ENCODE results near the gene SETD3.

SETD3 gene

GRCh38 chr14:99418242-99418641, 62.4 kb downstream of the SETD3 start:
- no peak for DNase-seq

GRCh38 chr14:99416909-99417308, 63.8 kb downstream of the SETD3 start:
- DNase-seq: no peak

- peak; percentile 57 for DNase-seq
These were observed 65.0 kb downstream of the SETD3 start for GRCh38 chr14:99415496-99416281.

GRCh38 chr14:99413911-99414310, 66.7 kb downstream of the SETD3 start:
- DNase-seq: no peak

- DNase-seq: no peak
These were observed 67.5 kb downstream of the SETD3 start for GRCh38 chr14:99413172-99413571.

GRCh38 chr14:99412117-99413061, 68.3 kb downstream of the SETD3 start:
- no peak for DNase-seq

- no peak for DNase-seq
These were observed 70.6 kb downstream of the SETD3 start for GRCh38 chr14:99410019-99410418.

GRCh38 chr14:99408971-99409289, 71.7 kb downstream of the SETD3 start:
- DNase-seq: no peak

- DNase-seq: no peak
These were observed 72.2 kb downstream of the SETD3 start for GRCh38 chr14:99408286-99408970.

- no peak for DNase-seq
These were observed 73.2 kb downstream of the SETD3 start for GRCh38 chr14:99407416-99407815.

- no peak for DNase-seq
These were observed 77.7 kb downstream of the SETD3 start for GRCh38 chr14:99402950-99403349.

- no peak for DNase-seq
These were observed 78.4 kb downstream of the SETD3 start for GRCh38 chr14:99402285-99402648.

GRCh38 chr14:99401621-99402284, 78.9 kb downstream of the SETD3 start:
- no peak for DNase-seq

- DNase-seq: no peak
These were observed 79.4 kb downstream of the SETD3 start for GRCh38 chr14:99401211-99401610.

- DNase-seq: no peak
These were observed 83.0 kb downstream of the SETD3 start for GRCh38 chr14:99397698-99398097.

- DNase-seq: no peak
These were observed 84.6 kb downstream of the SETD3 start for GRCh38 chr14:99395909-99396530.

GRCh38 chr14:99394602-99395156, 86.0 kb downstream of the SETD3 start:
- no peak for DNase-seq

GRCh38 chr14:99393059-99393655, 87.5 kb downstream of the SETD3 start:
- no peak for DNase-seq

GRCh38 chr14:99391671-99392070, 89.0 kb downstream of the SETD3 start:
- DNase-seq: no peak

GRCh38 chr14:99389174-99389826, 91.4 kb downstream of the SETD3 start:
- DNase-seq: no peak

- no peak for DNase-seq
These were observed 92.4 kb downstream of the SETD3 start for GRCh38 chr14:99388286-99388685.
